DND-41 (cell line): ENCODE data around the gene DNM3.

ENCODE experiments used
- ATAC-seq: fragments of 200-7000 bp; cut with Tn5 transposase; 3 replicates; pipeline ENCODE4 v1.9.1; 2021; ENCODE audit warnings: low read depth; ENCODE audit not compliant: insufficient read depth
- DNase-seq: peaks from one replicate; pipeline ENCODE4 v3.0.0-alpha.2; 2020
- H2AFZ ChIP-seq: 2 replicates; pipeline ENCODE4 v1.6.0; 2012; ENCODE audit warnings: low read depth, low read length
- H3K27ac ChIP-seq: 2 replicates; pipeline ENCODE4 v1.5.1; 2012; ENCODE audit warnings: low read length, inconsistent platforms
- H3K27me3 ChIP-seq: fragments of 200-600 bp; sonication (generic); 2 replicates; pipeline ENCODE4 v1.6.0; 2012; ENCODE audit warnings: low read length, mild to moderate bottlenecking, inconsistent platforms; ENCODE audit not compliant: insufficient read depth, poor library complexity
- H3K36me3 ChIP-seq: 2 replicates; pipeline ENCODE4 v1.5.1; 2012; ENCODE audit warnings: low read length, inconsistent platforms; ENCODE audit not compliant: insufficient read depth
- H3K4me1 ChIP-seq: 2 replicates; pipeline ENCODE4 v1.5.1; 2012; ENCODE audit warnings: mild to moderate bottlenecking, low read length; ENCODE audit not compliant: insufficient read depth
- H3K4me2 ChIP-seq: 2 replicates; pipeline ENCODE4 v1.6.0; 2012; ENCODE audit warnings: mild to moderate bottlenecking, moderate library complexity, low read length, inconsistent platforms; ENCODE audit not compliant: insufficient read depth
- H3K4me3 ChIP-seq, 2 experiments: fragments of 200-600 bp in 1 of 2; shearing (Covaris generic) in 1 of 2; 2 replicates each; pipeline ENCODE4 v1.5.1; 2012 to 2016; ENCODE audit warnings: inconsistent platforms in 2 of 2, low read length in 2 of 2, mild to moderate bottlenecking in 2 of 2, low read depth in 1 of 2, moderate library complexity in 1 of 2
- H3K79me2 ChIP-seq: 2 replicates; pipeline ENCODE4 v1.6.0; 2012; ENCODE audit warnings: low read length, inconsistent platforms; ENCODE audit not compliant: insufficient read depth
- H3K9ac ChIP-seq: 2 replicates; pipeline ENCODE4 v1.6.0; 2012; ENCODE audit warnings: low read depth, mild to moderate bottlenecking, inconsistent platforms, low read length, moderate library complexity
- H3K9me3 ChIP-seq: 2 replicates; pipeline ENCODE4 v1.5.1; 2012; ENCODE audit warnings: low read length, moderate library complexity, mild to moderate bottlenecking, inconsistent platforms; ENCODE audit not compliant: insufficient read depth, severe bottlenecking
- H4K20me1 ChIP-seq: 2 replicates; pipeline ENCODE4 v1.6.0; 2012; ENCODE audit warnings: low read length; ENCODE audit not compliant: insufficient read depth
- EZH2 ChIP-seq: IDR thresholded peaks from 3 replicates; pipeline ENCODE4 v1.6.1; 2012; ENCODE audit warnings: borderline replicate concordance, low read depth, mild to moderate bottlenecking, moderate library complexity, low read length, inconsistent platforms; ENCODE audit not compliant: severe bottlenecking
- TF ChIP-seq, protein P1 (sequence below): IDR thresholded peaks from 2 replicates; pipeline ENCODE4 v1.5.1; 2012; ENCODE audit warnings: borderline replicate concordance, low read length, moderate library complexity, mild to moderate bottlenecking; ENCODE audit not compliant: poor library complexity, severe bottlenecking; ENCODE audit errors: extremely low read depth

DNM3 gene

GRCh38 chr1:172179918-172180317, 338.6 kb downstream of the DNM3 start:
- ATAC-seq (no peak), DNase-seq (no peak)
- Histone ChIP-seq H3K9me3 (no peaks in the 10 kb centered on the region), H2AFZ (no peak overlapping the region), H3K4me2 (no peak overlapping the region), H3K4me1 (peaks cover 10% of the 10 kb centered on the region; the same call in 1 of the 2 replicates), H3K4me3 (no peak overlapping the region), H3K27ac (no peak overlapping the region), H3K79me2 (no peaks in the 10 kb centered on the region), H4K20me1 (no peaks in the 10 kb centered on the region), H3K36me3 (no peaks in the 10 kb centered on the region), H3K9ac (no peak overlapping the region), H3K27me3 (no peaks in the 10 kb centered on the region)
- no peak for TF ChIP-seq EZH2
- TF ChIP-seq, protein P1, sequence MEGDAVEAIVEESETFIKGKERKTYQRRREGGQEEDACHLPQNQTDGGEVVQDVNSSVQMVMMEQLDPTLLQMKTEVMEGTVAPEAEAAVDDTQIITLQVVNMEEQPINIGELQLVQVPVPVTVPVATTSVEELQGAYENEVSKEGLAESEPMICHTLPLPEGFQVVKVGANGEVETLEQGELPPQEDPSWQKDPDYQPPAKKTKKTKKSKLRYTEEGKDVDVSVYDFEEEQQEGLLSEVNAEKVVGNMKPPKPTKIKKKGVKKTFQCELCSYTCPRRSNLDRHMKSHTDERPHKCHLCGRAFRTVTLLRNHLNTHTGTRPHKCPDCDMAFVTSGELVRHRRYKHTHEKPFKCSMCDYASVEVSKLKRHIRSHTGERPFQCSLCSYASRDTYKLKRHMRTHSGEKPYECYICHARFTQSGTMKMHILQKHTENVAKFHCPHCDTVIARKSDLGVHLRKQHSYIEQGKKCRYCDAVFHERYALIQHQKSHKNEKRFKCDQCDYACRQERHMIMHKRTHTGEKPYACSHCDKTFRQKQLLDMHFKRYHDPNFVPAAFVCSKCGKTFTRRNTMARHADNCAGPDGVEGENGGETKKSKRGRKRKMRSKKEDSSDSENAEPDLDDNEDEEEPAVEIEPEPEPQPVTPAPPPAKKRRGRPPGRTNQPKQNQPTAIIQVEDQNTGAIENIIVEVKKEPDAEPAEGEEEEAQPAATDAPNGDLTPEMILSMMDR: no peak

GRCh38 chr1:172180501-172181285, 339.4 kb downstream of the DNM3 start:
- Histone ChIP-seq H3K9me3 (no peaks in the 10 kb centered on the region), H3K9ac (no peak overlapping the region), H4K20me1 (no peaks in the 10 kb centered on the region), H3K4me2 (no peak overlapping the region), H3K27me3 (no peaks in the 10 kb centered on the region), H3K4me3 (no peak overlapping the region), H3K4me1 (peaks cover 10% of the 10 kb centered on the region; the same call in 1 of the 2 replicates), H2AFZ (no peak overlapping the region), H3K36me3 (no peaks in the 10 kb centered on the region), H3K79me2 (no peaks in the 10 kb centered on the region), H3K27ac (no peak overlapping the region)
- DNase-seq (peak; percentile 6), ATAC-seq (peak; percentile 69; the same call in 1 of the 3 replicates)
- TF ChIP-seq EZH2: no peak
- TF ChIP-seq, protein P1: no peak

- Histone ChIP-seq H3K4me2 (no peak overlapping the region), H3K9ac (no peak overlapping the region), H3K27me3 (no peaks in the 10 kb centered on the region), H3K4me3 (no peak overlapping the region), H2AFZ (no peak overlapping the region), H3K79me2 (no peaks in the 10 kb centered on the region), H3K4me1 (peaks cover 10% of the 10 kb centered on the region; the same call in 1 of the 2 replicates), H3K9me3 (no peaks in the 10 kb centered on the region), H3K36me3 (no peaks in the 10 kb centered on the region), H3K27ac (no peak overlapping the region), H4K20me1 (no peaks in the 10 kb centered on the region)
- ATAC-seq: no peak
- no peak for DNase-seq
- TF ChIP-seq, protein P1: no peak
- no peak for TF ChIP-seq EZH2
These were observed 343.4 kb downstream of the DNM3 start for GRCh38 chr1:172184506-172185191.
